Measurements from ENCODE around the gene PTPRN2. TPM values are rescaled to one million over a fixed set of nuclear protein-coding genes. Genes with fewer than 3 reads are reported as not detected.

Gene PTPRN2
- total and polyA plus RNA-seq, 9 of the 15 experiments (the other 6 are each of a cell fraction or from before 2014, with no cell fraction given): not detected

DNA sequence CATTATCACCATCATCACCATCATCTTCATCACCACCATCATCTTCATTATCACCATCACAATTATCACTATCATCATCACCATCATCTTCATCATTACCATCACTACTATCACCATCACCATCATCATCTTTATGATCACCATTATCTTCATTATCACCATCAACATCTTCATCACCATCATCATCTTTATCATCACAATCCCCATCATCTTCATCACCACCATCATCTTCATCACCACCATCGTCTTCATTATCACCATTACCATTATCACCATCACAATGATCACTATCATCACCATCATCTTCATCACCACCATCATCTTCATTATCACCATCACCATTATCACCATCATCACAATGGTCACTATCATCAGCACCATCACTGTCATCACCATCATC lies 621.1 kb downstream of the PTPRN2 start (continued):
- TF ChIP-seq, protein P1, sequence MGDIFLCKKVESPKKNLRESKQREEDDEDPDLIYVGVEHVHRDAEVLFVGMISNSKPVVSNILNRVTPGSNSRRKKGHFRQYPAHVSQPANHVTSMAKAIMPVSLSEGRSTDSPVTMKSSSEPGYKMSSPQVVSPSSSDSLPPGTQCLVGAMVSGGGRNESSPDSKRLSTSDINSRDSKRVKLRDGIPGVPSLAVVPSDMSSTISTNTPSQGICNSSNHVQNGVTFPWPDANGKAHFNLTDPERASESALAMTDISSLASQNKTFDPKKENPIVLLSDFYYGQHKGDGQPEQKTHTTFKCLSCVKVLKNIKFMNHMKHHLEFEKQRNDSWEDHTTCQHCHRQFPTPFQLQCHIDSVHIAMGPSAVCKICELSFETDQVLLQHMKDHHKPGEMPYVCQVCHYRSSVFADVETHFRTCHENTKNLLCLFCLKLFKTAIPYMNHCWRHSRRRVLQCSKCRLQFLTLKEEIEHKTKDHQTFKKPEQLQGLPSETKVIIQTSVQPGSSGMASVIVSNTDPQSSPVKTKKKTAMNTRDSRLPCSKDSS (IDR thresholded peaks at IDR 0.05; ENCODE audit: low read depth, partially characterized antibody): peak; percentile 40
- no peak for TF ChIP-seq PTRF (tag; IDR thresholded peaks at IDR 0.05)
- no peak for TF ChIP-seq ZBTB43 (CRISPR knock-in tag; IDR thresholded peaks at IDR 0.05)
- TF ChIP-seq, protein P2, sequence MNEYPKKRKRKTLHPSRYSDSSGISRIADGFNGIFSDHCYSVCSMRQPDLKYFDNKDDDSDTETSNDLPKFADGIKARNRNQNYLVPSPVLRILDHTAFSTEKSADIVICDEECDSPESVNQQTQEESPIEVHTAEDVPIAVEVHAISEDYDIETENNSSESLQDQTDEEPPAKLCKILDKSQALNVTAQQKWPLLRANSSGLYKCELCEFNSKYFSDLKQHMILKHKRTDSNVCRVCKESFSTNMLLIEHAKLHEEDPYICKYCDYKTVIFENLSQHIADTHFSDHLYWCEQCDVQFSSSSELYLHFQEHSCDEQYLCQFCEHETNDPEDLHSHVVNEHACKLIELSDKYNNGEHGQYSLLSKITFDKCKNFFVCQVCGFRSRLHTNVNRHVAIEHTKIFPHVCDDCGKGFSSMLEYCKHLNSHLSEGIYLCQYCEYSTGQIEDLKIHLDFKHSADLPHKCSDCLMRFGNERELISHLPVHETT (CRISPR knock-in tag; conservative IDR thresholded peaks at IDR 0.05 in 1 of 2, IDR thresholded peaks at IDR 0.05 in 1 of 2): no peak
- no peak for TF ChIP-seq FOXA3 (CRISPR knock-in tag; conservative IDR thresholded peaks at IDR 0.05 in 1 of 2, IDR thresholded peaks at IDR 0.05 in 1 of 2)
- TF ChIP-seq ZEB2 (IDR thresholded peaks at IDR 0.05): no peak
- no peak for TF ChIP-seq NR0B1 (IDR thresholded peaks at IDR 0.05; ENCODE audit: partially characterized antibody)
- TF ChIP-seq NCOR1 (IDR thresholded peaks at IDR 0.05): no peak
- TF ChIP-seq TOE1 (IDR thresholded peaks at IDR 0.05; ENCODE audit: borderline replicate concordance): no peak
- no peak for TF ChIP-seq TOE1 (CRISPR knock-in tag; IDR thresholded peaks at IDR 0.05; ENCODE audit: borderline replicate concordance, low read depth)
- TF ChIP-seq SNAPC5 (CRISPR knock-in tag; IDR thresholded peaks at IDR 0.05): no peak
- TF ChIP-seq CCAR2 (IDR thresholded peaks at IDR 0.05; ENCODE audit: low read depth, low read length): no peak
- TF ChIP-seq HMG20B (CRISPR knock-in tag; IDR thresholded peaks at IDR 0.05): no peak
- peak; percentile 45; the same call in 1 of the 2 replicates for TF ChIP-seq NKRF (IDR thresholded peaks at IDR 0.05; ENCODE audit: borderline replicate concordance)
- TF ChIP-seq MCM2 (IDR thresholded peaks at IDR 0.05; ENCODE audit: low read depth): no peak
- TF ChIP-seq, protein P3, sequence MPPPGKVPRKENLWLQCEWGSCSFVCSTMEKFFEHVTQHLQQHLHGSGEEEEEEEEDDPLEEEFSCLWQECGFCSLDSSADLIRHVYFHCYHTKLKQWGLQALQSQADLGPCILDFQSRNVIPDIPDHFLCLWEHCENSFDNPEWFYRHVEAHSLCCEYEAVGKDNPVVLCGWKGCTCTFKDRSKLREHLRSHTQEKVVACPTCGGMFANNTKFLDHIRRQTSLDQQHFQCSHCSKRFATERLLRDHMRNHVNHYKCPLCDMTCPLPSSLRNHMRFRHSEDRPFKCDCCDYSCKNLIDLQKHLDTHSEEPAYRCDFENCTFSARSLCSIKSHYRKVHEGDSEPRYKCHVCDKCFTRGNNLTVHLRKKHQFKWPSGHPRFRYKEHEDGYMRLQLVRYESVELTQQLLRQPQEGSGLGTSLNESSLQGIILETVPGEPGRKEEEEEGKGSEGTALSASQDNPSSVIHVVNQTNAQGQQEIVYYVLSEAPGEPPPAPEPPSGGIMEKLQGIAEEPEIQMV (tag; conservative IDR thresholded peaks at IDR 0.05; ENCODE audit: low read depth): no peak
- TF ChIP-seq CHD1 (IDR thresholded peaks at IDR 0.05; ENCODE audit: low read length): no peak
- no peak for TF ChIP-seq LEF1 (IDR thresholded peaks at IDR 0.05)
